D721Med (cell line): ENCODE data around the gene ABCA6.

ENCODE experiments used
- DNase-seq: peaks from one replicate; pipeline ENCODE4 v3.0.0; 2011; ENCODE audit warnings: low spot score; ENCODE audit not compliant: insufficient read length
- FAIRE-seq: peaks from 2 replicates; lab custom pipeline; 2011; peaks lifted over from hg19 to GRCh38; lab: Jason Lieb, UNC
- CTCF ChIP-seq: IDR thresholded peaks from 2 replicates; pipeline ENCODE4 v1.5.1; 2012; ENCODE audit warnings: mild to moderate bottlenecking, control low read depth; ENCODE audit not compliant: insufficient read depth; ENCODE audit errors: missing control alignments

The ABCA6 gene

GRCh38 chr17:69159418-69159817, 17.7 kb upstream of the ABCA6 start:
- DNase-seq (no peak), FAIRE-seq (no peak)
- no peak for TF ChIP-seq CTCF

- no peak for TF ChIP-seq CTCF
- FAIRE-seq (no peak), DNase-seq (no peak)
These were observed 12.6 kb upstream of the ABCA6 start for GRCh38 chr17:69154267-69154666.

- DNase-seq (no peak), FAIRE-seq (no peak)
- no peak for TF ChIP-seq CTCF
These were observed 8.6 kb upstream of the ABCA6 start for GRCh38 chr17:69150333-69150732.

- DNase-seq = no peak
- TF ChIP-seq CTCF = no peak
- FAIRE-seq = no peak
These were observed 5.8 kb upstream of the ABCA6 start for GRCh38 chr17:69147460-69147859.

GRCh38 chr17:69144331-69145255, 2.9 kb upstream of the ABCA6 start:
- DNase-seq = no peak
- FAIRE-seq = no peak
- no peak for TF ChIP-seq CTCF

GRCh38 chr17:69143683-69144231, 2.1 kb upstream of the ABCA6 start:
- DNase-seq (no peak), FAIRE-seq (no peak)
- TF ChIP-seq CTCF = no peak

GRCh38 chr17:69143151-69143550, 1.5 kb upstream of the ABCA6 start:
- no peak for FAIRE-seq
- no peak for TF ChIP-seq CTCF

More at GRCh38 chr17:69143151-69143550, 1.5 kb upstream of the ABCA6 start:
- no peak for DNase-seq
